SK-N-SH treated with all-trans-retinoic acid at 6 μM for 48 hours (cell line): Measurements from ENCODE around the gene AMOTL1.

ENCODE experiments used
- ATAC-seq: fragments of 200-7000 bp; cut with Tn5 transposase; 3 replicates; pipeline ENCODE4 v1.9.1; 2020; ENCODE audit warnings: mild to moderate bottlenecking, moderate library complexity
- ARNTL ChIP-seq: fragments of 450-650 bp; formaldehyde crosslinking; IDR thresholded peaks from 2 replicates; pipeline ENCODE4 v1.5.0; 2020; ENCODE audit warnings: low read depth, mild to moderate bottlenecking, moderate library complexity, borderline replicate concordance
- CREB5 ChIP-seq: fragments of 250-450 bp; sonication (Bioruptor Pico); IDR thresholded peaks from 2 replicates; pipeline ENCODE4 v1.5.1; 2020; ENCODE audit warnings: low read depth, mild to moderate bottlenecking, moderate library complexity
- CSDC2 ChIP-seq: fragments of 250-450 bp; sonication (Bioruptor Pico); IDR thresholded peaks from 2 replicates; pipeline ENCODE4 v1.5.0; 2020; ENCODE audit warnings: mild to moderate bottlenecking, moderate library complexity
- ESRRG ChIP-seq: fragments of 250-450 bp; sonication (Bioruptor Pico); IDR thresholded peaks from 2 replicates; pipeline ENCODE4 v1.6.1; 2021; ENCODE audit warnings: mild to moderate bottlenecking
- GLIS3 ChIP-seq: fragments of 250-450 bp; sonication (Bioruptor Pico); IDR thresholded peaks from 2 replicates; pipeline ENCODE4 v1.5.0; 2020; ENCODE audit warnings: mild to moderate bottlenecking, moderate library complexity
- ISL1 ChIP-seq: fragments of 250-450 bp; sonication (Bioruptor Pico); IDR thresholded peaks from 2 replicates; pipeline ENCODE4 v2.1.2; 2022; ENCODE audit warnings: mild to moderate bottlenecking, moderate library complexity
- OSR1 ChIP-seq: fragments of 250-450 bp; sonication (Bioruptor Pico); IDR thresholded peaks from 2 replicates; pipeline ENCODE4 v1.8.0; 2022; ENCODE audit warnings: moderate library complexity, mild to moderate bottlenecking, inconsistent platforms
- PPARA ChIP-seq: fragments of 250-450 bp; sonication (Bioruptor Pico); IDR thresholded peaks from 2 replicates; pipeline ENCODE4 v1.5.0; 2020; ENCODE audit warnings: mild to moderate bottlenecking, borderline replicate concordance
- RARB ChIP-seq: fragments of 250-450 bp; sonication (Bioruptor Pico); IDR thresholded peaks from 2 replicates; pipeline ENCODE4 v1.8.0; 2021; ENCODE audit warnings: mild to moderate bottlenecking, moderate library complexity
- SNAI2 ChIP-seq: fragments of 250-450 bp; sonication (Bioruptor Pico); IDR thresholded peaks from 2 replicates; pipeline ENCODE4 v1.5.0; 2020; ENCODE audit warnings: mild to moderate bottlenecking, moderate library complexity
- TCF4 ChIP-seq: fragments of 250-450 bp; sonication (Bioruptor Pico); IDR thresholded peaks from 2 replicates; pipeline ENCODE4 v1.8.0; 2021; ENCODE audit warnings: mild to moderate bottlenecking, moderate library complexity, borderline replicate concordance
- TOX ChIP-seq: fragments of 250-450 bp; sonication (Bioruptor Pico); IDR thresholded peaks from 2 replicates; pipeline ENCODE4 v1.8.0; 2021; ENCODE audit warnings: mild to moderate bottlenecking, moderate library complexity, borderline replicate concordance
- TSHZ2 ChIP-seq: fragments of 250-450 bp; sonication (Bioruptor Pico); IDR thresholded peaks from 2 replicates; pipeline ENCODE4 v1.5.0; 2020; ENCODE audit warnings: mild to moderate bottlenecking, moderate library complexity
- ZC3H10 ChIP-seq: fragments of 250-450 bp; sonication (Bioruptor Pico); IDR thresholded peaks from 2 replicates; pipeline ENCODE4 v1.5.1; 2021; ENCODE audit warnings: mild to moderate bottlenecking, moderate library complexity
- ZFP3 ChIP-seq: fragments of 250-450 bp; sonication (Bioruptor Pico); IDR thresholded peaks from 2 replicates; pipeline ENCODE4 v1.5.0; 2020; ENCODE audit warnings: mild to moderate bottlenecking, moderate library complexity
- ZFP30 ChIP-seq: fragments of 450-650 bp; formaldehyde crosslinking; IDR thresholded peaks from 2 replicates; pipeline ENCODE4 v1.5.0; 2022; ENCODE audit warnings: mild to moderate bottlenecking, moderate library complexity
- ZNF565 ChIP-seq: fragments of 450-650 bp; formaldehyde crosslinking; conservative IDR thresholded peaks from 2 replicates; pipeline ENCODE4 v1.5.0; 2020; ENCODE audit warnings: low read depth, mild to moderate bottlenecking, moderate library complexity
- ZNF8 ChIP-seq: fragments of 450-650 bp; formaldehyde crosslinking; IDR thresholded peaks from 2 replicates; pipeline ENCODE4 v1.5.0; 2020; ENCODE audit warnings: mild to moderate bottlenecking, moderate library complexity
- TF ChIP-seq, protein P1 (sequence below): fragments of 250-450 bp; sonication (Bioruptor Pico); IDR thresholded peaks from 2 replicates; pipeline ENCODE4 v1.8.0; 2021; ENCODE audit warnings: low read depth, mild to moderate bottlenecking, moderate library complexity, borderline replicate concordance
- TF ChIP-seq, protein P2 (sequence below): fragments of 250-450 bp; sonication (Bioruptor Pico); IDR thresholded peaks from 2 replicates; pipeline ENCODE4 v1.8.0; 2020; ENCODE audit warnings: mild to moderate bottlenecking, moderate library complexity, borderline replicate concordance
- TF ChIP-seq, protein P3 (sequence below): fragments of 250-450 bp; sonication (Bioruptor Pico); IDR thresholded peaks from 2 replicates; pipeline ENCODE4 v1.5.1; 2021; ENCODE audit warnings: mild to moderate bottlenecking, moderate library complexity

The AMOTL1 gene

GRCh38 chr11:94727819-94728218 is 40.3 kb upstream of the AMOTL1 start:
- no peak for ATAC-seq
- TF ChIP-seq ZC3H10 (CRISPR knock-in tag) (no peak), OSR1 (CRISPR knock-in tag) (no peak), ESRRG (no peak), PPARA (CRISPR knock-in tag) (no peak), TOX (CRISPR knock-in tag) (no peak)
- TF ChIP-seq, protein P1, sequence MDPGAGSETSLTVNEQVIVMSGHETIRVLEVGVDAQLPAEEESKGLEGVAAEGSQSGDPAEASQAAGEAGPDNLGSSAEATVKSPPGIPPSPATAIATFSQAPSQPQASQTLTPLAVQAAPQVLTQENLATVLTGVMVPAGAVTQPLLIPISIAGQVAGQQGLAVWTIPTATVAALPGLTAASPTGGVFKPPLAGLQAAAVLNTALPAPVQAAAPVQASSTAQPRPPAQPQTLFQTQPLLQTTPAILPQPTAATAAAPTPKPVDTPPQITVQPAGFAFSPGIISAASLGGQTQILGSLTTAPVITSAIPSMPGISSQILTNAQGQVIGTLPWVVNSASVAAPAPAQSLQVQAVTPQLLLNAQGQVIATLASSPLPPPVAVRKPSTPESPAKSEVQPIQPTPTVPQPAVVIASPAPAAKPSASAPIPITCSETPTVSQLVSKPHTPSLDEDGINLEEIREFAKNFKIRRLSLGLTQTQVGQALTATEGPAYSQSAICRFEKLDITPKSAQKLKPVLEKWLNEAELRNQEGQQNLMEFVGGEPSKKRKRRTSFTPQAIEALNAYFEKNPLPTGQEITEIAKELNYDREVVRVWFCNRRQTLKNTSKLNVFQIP (CRISPR knock-in tag): no peak

GRCh38 chr11:94728541-94728940 is 39.6 kb upstream of the AMOTL1 start:
- no peak for TF ChIP-seq ARNTL (CRISPR knock-in tag)
- no peak for TF ChIP-seq ISL1
- no peak for TF ChIP-seq TCF4 (CRISPR knock-in tag)
- TF ChIP-seq, protein P2, sequence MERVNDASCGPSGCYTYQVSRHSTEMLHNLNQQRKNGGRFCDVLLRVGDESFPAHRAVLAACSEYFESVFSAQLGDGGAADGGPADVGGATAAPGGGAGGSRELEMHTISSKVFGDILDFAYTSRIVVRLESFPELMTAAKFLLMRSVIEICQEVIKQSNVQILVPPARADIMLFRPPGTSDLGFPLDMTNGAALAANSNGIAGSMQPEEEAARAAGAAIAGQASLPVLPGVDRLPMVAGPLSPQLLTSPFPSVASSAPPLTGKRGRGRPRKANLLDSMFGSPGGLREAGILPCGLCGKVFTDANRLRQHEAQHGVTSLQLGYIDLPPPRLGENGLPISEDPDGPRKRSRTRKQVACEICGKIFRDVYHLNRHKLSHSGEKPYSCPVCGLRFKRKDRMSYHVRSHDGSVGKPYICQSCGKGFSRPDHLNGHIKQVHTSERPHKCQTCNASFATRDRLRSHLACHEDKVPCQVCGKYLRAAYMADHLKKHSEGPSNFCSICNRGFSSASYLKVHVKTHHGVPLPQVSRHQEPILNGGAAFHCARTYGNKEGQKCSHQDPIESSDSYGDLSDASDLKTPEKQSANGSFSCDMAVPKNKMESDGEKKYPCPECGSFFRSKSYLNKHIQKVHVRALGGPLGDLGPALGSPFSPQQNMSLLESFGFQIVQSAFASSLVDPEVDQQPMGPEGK (CRISPR knock-in tag): no peak
- TF ChIP-seq OSR1 (CRISPR knock-in tag): no peak
- no peak for TF ChIP-seq GLIS3 (CRISPR knock-in tag)
- no peak for TF ChIP-seq TSHZ2 (CRISPR knock-in tag)
- TF ChIP-seq ZFP30 (CRISPR knock-in tag): no peak
- TF ChIP-seq CSDC2 (CRISPR knock-in tag): no peak
- TF ChIP-seq SNAI2: no peak
- no peak for TF ChIP-seq RARB
- TF ChIP-seq ESRRG: no peak
- TF ChIP-seq, protein P1 (CRISPR knock-in tag): no peak
- TF ChIP-seq ZFP3 (CRISPR knock-in tag): no peak
- no peak for TF ChIP-seq ZNF565 (CRISPR knock-in tag)
- no peak for ATAC-seq

DNA sequence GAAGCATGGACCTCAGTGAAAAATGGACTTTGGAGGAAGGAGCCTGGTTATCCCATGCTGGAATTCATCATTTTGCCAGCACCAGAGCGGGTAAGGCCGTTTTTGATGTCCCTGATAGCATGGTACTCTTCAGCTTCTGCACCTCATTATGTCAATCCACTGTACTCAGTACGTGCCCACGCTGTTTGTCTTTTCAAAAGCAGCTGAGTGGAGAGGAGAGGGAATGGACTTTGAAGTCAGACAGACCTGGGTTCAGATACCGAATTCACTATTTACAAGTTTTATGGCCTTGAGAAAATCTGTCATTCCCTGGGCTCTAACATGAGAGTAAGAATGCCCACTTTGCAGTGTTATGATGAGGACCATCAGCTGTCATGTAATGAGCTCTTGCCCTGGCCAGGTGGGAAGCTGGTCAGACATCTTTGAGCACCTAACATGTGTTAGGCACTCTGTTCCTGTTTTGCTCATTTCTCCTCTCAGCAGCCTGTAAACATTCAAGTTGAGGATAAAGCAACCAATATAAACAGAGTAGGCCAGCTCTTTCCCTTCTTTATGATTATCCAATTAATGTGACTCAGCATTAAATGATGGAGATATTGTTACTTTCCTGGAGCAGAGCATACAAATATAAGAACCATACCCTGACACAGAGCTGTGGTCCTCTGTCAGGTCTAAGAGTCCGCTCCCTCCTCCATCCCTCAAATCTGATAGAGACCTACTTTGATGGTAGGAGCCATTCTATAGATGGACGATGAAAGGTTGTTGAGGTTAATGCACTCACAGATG is 39.0 kb upstream of the AMOTL1 start:
- ATAC-seq: no peak
- no peak for TF ChIP-seq ARNTL (CRISPR knock-in tag)
- TF ChIP-seq, protein P3, sequence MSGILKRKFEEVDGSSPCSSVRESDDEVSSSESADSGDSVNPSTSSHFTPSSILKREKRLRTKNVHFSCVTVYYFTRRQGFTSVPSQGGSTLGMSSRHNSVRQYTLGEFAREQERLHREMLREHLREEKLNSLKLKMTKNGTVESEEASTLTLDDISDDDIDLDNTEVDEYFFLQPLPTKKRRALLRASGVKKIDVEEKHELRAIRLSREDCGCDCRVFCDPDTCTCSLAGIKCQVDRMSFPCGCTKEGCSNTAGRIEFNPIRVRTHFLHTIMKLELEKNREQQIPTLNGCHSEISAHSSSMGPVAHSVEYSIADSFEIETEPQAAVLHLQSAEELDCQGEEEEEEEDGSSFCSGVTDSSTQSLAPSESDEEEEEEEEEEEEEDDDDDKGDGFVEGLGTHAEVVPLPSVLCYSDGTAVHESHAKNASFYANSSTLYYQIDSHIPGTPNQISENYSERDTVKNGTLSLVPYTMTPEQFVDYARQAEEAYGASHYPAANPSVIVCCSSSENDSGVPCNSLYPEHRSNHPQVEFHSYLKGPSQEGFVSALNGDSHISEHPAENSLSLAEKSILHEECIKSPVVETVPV: no peak
- TF ChIP-seq ZC3H10 (CRISPR knock-in tag): no peak
- no peak for TF ChIP-seq TCF4 (CRISPR knock-in tag)
- no peak for TF ChIP-seq ZNF8 (CRISPR knock-in tag)
- TF ChIP-seq ISL1: no peak
- TF ChIP-seq ZFP3 (CRISPR knock-in tag): no peak
- no peak for TF ChIP-seq CSDC2 (CRISPR knock-in tag)
- TF ChIP-seq RARB: no peak
- no peak for TF ChIP-seq SNAI2
- no peak for TF ChIP-seq ESRRG
- no peak for TF ChIP-seq PPARA (CRISPR knock-in tag)
- TF ChIP-seq ZFP30 (CRISPR knock-in tag): no peak
- TF ChIP-seq CREB5 (CRISPR knock-in tag): no peak
- no peak for TF ChIP-seq TOX (CRISPR knock-in tag)
- TF ChIP-seq, protein P2 (CRISPR knock-in tag): no peak
- no peak for TF ChIP-seq GLIS3 (CRISPR knock-in tag)
- no peak for TF ChIP-seq ZNF565 (CRISPR knock-in tag)
